Neuron (in vitro differentiated cells): ENCODE measurements around the gene PPP2R2C.

ENCODE experiments used
- H2AFZ ChIP-seq: one replicate; pipeline ENCODE4 v1.6.1; 2013; ENCODE audit warnings: low read depth, mild to moderate bottlenecking, inconsistent platforms, low read length, moderate library complexity
- H3K27me3 ChIP-seq: one replicate; pipeline ENCODE4 v1.6.1; 2013; ENCODE audit warnings: low read length; ENCODE audit not compliant: insufficient read depth
- H3K36me3 ChIP-seq: one replicate; pipeline ENCODE4 v1.6.1; 2013; ENCODE audit warnings: low read length; ENCODE audit not compliant: insufficient read depth
- H3K4me1 ChIP-seq: one replicate; pipeline ENCODE4 v1.6.1; 2013; ENCODE audit warnings: low read length; ENCODE audit not compliant: insufficient read depth
- H3K4me3 ChIP-seq: 2 replicates; pipeline ENCODE4 v1.5.1; 2013; ENCODE audit warnings: mild to moderate bottlenecking, low read length, moderate library complexity
- H3K9me3 ChIP-seq: one replicate; pipeline ENCODE4 v1.6.1; 2013; ENCODE audit warnings: low read length

PPP2R2C gene

DNA sequence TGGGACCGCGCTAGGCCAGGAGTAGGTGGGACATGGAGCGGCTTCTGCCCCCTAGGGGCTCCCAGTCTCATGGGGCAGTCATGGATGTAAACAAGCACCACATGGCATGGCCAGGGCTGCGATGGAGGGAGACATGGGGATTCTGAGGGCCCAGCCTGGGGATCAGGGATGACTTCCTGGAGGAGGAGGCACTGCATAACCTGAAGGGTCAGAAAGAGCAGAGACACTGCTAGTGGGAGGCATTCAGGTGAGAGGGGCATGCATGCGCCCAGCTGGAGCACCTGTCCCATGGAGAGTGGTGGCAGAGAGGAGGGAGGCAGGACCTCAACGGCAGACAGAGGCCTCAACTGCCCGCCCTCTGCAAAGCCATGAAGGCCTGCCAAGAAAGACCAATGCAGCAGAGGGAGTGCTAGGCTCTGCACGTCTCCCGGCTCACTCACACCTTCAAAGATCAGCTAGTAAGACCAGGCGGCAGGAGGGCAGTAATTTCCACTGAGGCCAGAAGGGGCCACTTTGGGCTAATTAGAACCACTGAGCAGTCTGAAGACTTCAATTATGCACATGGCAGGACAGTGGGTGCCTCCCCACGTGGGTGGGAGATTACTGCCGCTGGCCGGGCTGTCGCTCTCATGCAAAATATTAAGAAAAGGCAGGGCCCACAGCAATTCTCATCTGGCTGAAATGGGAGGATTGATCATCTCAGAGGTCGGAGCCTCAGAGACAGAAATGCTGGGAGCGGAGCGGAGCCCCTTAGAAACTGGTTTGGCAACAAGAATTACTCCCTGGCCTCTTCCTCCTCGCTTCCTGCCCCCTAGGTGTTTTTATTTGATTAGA lies 69.6 kb downstream of the PPP2R2C start:
- peaks cover 57% of the 10 kb centered on the region for H3K27me3 ChIP-seq

DNA sequence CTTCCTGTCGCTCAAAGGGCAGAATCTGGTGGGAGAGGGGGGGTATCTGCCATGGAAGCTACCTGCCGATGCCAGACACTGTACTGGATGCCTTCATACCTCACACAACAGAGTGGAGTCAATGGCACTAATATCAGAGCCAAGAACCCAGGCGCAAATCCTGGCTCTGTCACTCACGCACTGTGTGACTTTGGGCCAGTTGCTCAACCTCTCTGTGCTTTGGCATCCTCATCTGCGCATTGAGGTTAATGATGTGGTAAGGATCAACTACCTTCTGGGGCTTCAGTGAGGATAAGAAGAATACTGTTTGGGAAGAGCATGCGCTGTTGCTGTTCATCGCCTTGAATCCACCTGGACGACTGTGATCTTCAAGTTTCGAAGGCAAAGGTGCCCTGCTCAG lies 70.6 kb downstream of the PPP2R2C start:
- Histone ChIP-seq H2AFZ (no peak overlapping the region), H3K36me3 (no peaks in the 10 kb centered on the region), H3K9me3 (no peaks in the 10 kb centered on the region), H3K27me3 (peaks cover 50% of the 10 kb centered on the region), H3K4me1 (no peaks in the 10 kb centered on the region), H3K4me3 (no peak overlapping the region)

More for the DNA sequence above, 69.6 kb downstream of the PPP2R2C start:
- H3K36me3 ChIP-seq, result no peaks in the 10 kb centered on the region
- H3K4me3 ChIP-seq, result no peak overlapping the region
- no peak overlapping the region for H2AFZ ChIP-seq
- H3K9me3 ChIP-seq, result no peaks in the 10 kb centered on the region
- H3K4me1 ChIP-seq, result no peaks in the 10 kb centered on the region

DNA sequence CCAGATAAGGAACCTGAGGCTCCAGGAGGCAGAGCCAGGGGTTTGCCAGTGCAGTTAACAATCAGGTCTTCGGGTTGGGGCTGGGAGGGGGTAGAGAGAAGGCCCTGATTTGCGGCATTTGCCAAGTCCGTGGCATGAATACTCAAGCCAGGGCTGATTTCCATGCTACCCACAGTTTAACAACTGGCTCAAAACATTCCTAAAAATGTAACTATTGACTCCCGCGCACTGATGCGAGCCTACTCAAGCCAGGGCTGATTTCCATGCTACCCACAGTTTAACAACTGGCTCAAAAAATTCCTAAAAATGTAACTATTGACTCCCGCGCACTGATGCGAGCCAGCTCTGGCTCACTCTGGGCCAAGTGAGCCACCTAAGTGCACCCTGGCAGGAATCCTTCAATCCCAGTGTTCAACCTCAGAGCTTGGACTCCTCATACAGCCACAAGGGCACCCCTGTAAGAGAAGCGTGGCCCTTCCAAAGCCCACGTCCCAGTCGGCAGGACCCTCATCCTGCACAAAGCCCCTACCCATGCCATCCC lies 75.6 kb downstream of the PPP2R2C start:
- peaks cover 25% of the 10 kb centered on the region for H3K27me3 ChIP-seq
- no peaks in the 10 kb centered on the region for H3K4me1 ChIP-seq
- no peak overlapping the region for H3K4me3 ChIP-seq
- H3K36me3 ChIP-seq, result no peaks in the 10 kb centered on the region
- H3K9me3 ChIP-seq, result no peaks in the 10 kb centered on the region
- no peak overlapping the region for H2AFZ ChIP-seq

DNA sequence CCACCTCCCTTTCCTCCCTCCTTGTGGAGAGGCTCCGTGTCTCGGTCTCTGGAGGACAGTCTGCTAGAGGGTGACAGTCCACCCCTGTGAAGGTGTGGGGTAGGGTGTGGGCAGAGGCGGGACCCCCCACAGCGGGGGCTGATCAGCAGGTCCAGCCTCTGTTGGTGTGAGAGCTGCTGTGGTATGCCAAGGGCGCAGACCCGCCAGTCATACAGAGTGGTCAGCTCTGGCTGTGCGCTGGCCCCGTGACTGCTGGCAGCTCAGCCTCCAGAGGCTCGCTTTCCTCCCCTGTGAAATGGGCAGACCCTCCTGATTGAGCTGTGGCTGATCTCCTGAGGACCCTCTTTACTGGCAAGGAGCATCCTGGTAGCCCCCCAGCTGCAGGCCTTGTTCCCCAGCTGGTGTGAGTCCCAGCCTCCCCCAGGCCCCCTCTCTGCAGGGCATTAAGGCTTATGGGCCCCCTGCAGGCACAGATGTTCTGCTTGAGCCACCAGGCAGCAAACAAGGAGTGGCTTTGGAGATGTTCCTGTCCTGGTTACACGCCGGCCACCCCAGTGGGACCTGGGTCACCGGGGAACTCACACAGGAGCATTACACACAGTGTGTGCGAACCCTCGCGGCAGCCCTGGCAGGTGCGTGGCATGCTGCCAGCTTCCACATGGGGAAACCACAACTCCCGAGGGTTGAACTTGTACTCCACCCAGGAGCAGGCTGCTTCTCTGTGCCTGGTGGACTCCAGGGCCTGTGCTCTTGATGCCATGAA lies 76.8 kb downstream of the PPP2R2C start:
- H3K27me3 ChIP-seq, result peaks cover 30% of the 10 kb centered on the region
- no peaks in the 10 kb centered on the region for H3K9me3 ChIP-seq
- H3K4me1 ChIP-seq, result no peaks in the 10 kb centered on the region
- no peaks in the 10 kb centered on the region for H3K36me3 ChIP-seq
- H3K4me3 ChIP-seq, result no peak overlapping the region
- H2AFZ ChIP-seq, result no peak overlapping the region

GRCh38 chr4:6394671-6395081 lies 77.7 kb downstream of the PPP2R2C start:
- peaks cover 38% of the 10 kb centered on the region for H3K27me3 ChIP-seq

GRCh38 chr4:6393544-6394475 lies 78.6 kb downstream of the PPP2R2C start:
- H3K27me3 ChIP-seq, result peaks cover 41% of the 10 kb centered on the region
- no peak overlapping the region for H2AFZ ChIP-seq
- H3K4me1 ChIP-seq, result no peaks in the 10 kb centered on the region
- no peak overlapping the region for H3K4me3 ChIP-seq
- no peaks in the 10 kb centered on the region for H3K9me3 ChIP-seq
- no peaks in the 10 kb centered on the region for H3K36me3 ChIP-seq

More at GRCh38 chr4:6394671-6395081, 77.7 kb downstream of the PPP2R2C start:
- Histone ChIP-seq H3K9me3 (no peaks in the 10 kb centered on the region), H2AFZ (no peak overlapping the region), H3K4me1 (no peaks in the 10 kb centered on the region), H3K36me3 (no peaks in the 10 kb centered on the region), H3K4me3 (no peak overlapping the region)

- no peaks in the 10 kb centered on the region for H3K4me1 ChIP-seq
- H3K4me3 ChIP-seq, result no peak overlapping the region
- H3K9me3 ChIP-seq, result no peaks in the 10 kb centered on the region
- no peak overlapping the region for H2AFZ ChIP-seq
- peaks cover 46% of the 10 kb centered on the region for H3K27me3 ChIP-seq
- no peaks in the 10 kb centered on the region for H3K36me3 ChIP-seq
These were observed 79.3 kb downstream of the PPP2R2C start for GRCh38 chr4:6393066-6393465.

DNA sequence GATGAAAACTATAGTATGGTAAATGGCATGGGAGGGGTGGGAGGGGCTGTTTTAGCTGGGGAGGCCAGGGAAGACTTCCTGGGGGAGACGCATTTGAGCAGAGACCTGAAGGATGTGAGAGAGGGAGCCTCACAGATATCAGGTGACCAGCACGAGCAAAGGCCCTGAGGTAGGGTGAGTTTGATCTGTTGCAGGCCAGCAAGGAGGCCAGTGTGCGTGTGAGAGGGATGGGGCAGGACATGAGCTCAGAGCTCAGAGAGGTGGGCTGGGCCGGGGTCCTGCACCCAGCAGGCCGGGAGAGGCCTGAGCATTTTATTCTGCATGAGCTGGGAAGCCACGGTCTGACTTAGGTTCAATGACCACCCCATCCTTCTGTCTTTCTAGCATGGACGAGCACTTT lies 80.0 kb downstream of the PPP2R2C start:
- H3K36me3 ChIP-seq, result no peaks in the 10 kb centered on the region
- no peaks in the 10 kb centered on the region for H3K9me3 ChIP-seq
- H2AFZ ChIP-seq, result no peak overlapping the region
- peaks cover 50% of the 10 kb centered on the region for H3K27me3 ChIP-seq
- H3K4me3 ChIP-seq, result no peak overlapping the region
- H3K4me1 ChIP-seq, result no peaks in the 10 kb centered on the region

DNA sequence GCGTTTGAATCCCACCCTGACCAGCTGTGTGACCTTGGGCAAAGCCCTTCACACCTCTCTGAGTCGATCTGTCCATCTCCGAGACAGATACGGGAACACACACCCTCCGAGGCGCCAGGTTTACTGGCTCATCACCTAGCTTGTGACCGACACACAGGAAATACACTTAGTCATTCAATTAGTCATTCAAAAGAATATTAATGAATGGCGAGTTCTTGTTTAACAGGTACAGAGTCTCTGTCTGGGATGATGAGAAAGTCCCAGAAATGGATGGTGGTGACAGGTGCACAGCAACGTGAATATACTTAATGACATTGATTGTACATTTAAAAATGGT lies 80.6 kb downstream of the PPP2R2C start:
- Histone ChIP-seq H3K9me3 (no peaks in the 10 kb centered on the region), H3K27me3 (peaks cover 50% of the 10 kb centered on the region), H2AFZ (no peak overlapping the region), H3K4me3 (no peak overlapping the region), H3K36me3 (no peaks in the 10 kb centered on the region), H3K4me1 (no peaks in the 10 kb centered on the region)

DNA sequence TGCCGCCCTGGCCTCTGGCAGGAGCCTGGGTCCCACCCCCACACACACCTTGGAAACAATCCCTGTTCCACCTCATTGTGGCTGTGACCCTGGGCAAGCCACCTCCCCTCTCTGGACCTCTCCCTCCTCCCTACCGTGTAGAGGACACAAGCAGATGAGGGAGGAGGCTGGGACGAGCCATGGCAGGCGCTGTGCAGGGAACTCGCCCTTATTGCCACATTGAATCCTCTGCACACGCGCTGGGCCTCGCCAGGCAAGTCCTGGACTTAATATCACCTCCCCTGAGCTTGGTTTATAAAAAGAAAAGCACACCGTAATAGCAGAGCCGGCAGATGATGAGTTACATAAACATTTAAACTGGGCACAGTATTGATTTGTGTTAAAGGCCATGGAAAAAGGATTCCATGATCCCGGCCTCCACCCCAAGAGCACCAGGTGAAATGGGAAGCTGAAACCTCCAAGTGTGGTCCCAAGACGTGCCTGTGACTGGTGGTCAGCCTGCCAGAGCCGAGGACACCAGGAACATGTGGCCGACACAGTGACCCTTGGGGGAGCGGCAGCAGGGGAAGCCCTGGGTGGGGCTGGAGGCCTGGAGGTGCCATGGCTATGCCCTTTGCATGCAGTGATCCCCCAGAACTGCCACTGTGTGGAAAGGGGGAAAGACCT lies 81.1 kb downstream of the PPP2R2C start:
- H3K4me3 ChIP-seq, result no peak overlapping the region
- no peaks in the 10 kb centered on the region for H3K9me3 ChIP-seq
- H3K4me1 ChIP-seq, result no peaks in the 10 kb centered on the region
- peaks cover 51% of the 10 kb centered on the region for H3K27me3 ChIP-seq
- no peaks in the 10 kb centered on the region for H3K36me3 ChIP-seq
- H2AFZ ChIP-seq, result no peak overlapping the region

GRCh38 chr4:6390356-6390755 lies 82.1 kb downstream of the PPP2R2C start:
- no peaks in the 10 kb centered on the region for H3K9me3 ChIP-seq
- H3K36me3 ChIP-seq, result no peaks in the 10 kb centered on the region
- H3K4me3 ChIP-seq, result no peak overlapping the region
- no peak overlapping the region for H2AFZ ChIP-seq
- peaks cover 53% of the 10 kb centered on the region for H3K27me3 ChIP-seq
- H3K4me1 ChIP-seq, result no peaks in the 10 kb centered on the region

DNA sequence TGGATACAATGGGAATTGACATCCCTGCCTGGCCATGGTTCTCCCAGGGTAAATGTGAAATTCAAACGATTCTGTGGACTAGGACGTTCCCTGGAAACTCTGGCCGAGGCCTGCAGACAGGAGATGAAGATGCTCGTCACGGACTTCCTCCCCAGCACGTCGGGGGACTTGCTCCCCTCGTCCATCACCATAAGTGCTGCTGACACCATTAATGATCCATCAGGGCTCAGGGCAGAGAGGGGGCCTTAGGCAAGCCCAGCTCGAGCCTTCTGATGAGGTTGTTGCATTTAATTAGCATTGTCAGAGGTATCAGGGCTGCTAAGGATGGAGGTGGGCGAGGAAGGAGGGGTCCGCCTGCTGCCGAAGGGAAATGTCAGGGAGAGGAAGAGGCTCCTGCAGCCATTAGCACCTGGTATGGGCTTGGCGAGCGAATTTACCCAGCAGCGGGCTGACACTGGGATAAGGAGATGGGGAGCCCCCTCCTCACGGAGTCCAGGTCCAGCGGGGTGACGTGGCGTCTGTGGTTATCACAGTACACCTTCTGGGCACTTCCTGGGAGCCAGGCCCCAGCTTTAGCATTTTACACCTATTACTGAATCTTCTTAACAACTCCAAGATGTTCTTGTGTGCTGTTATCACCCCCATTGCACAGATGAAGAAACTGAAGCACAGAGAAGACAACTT lies 83.1 kb downstream of the PPP2R2C start:
- Histone ChIP-seq H3K36me3 (no peaks in the 10 kb centered on the region), H3K9me3 (no peaks in the 10 kb centered on the region), H2AFZ (no peak overlapping the region), H3K27me3 (peaks cover 53% of the 10 kb centered on the region), H3K4me3 (no peak overlapping the region), H3K4me1 (no peaks in the 10 kb centered on the region)
